MCF 10A (cell line): Measurements from ENCODE around the gene PRCD. TPM values are rescaled to one million over a fixed set of nuclear protein-coding genes. Genes with fewer than 3 reads are reported as not detected.

ENCODE experiments used
- BruUV-seq: library from RNA; stranded (reverse); fragments of 400-500 nt; replicated peaks from 2 replicates; lab custom pipeline; 2021; lab: Mats Ljungman, UMichigan
- CTCF ChIA-PET: fragments of 300-600 bp; sonication (Branson Sonifier 250); formaldehyde crosslinking; extraction: SDS; loops from one replicate; lab custom pipeline; 2021; ENCODE audit warnings: antibody characterized with exemption, inconsistent platforms; lab: Yijun Ruan, JAX
- POLR2A ChIA-PET: fragments of 300-600, 350-650 bp; sonication (Branson Sonifier 250); formaldehyde crosslinking; extraction: SDS; loops from one replicate; lab custom pipeline; 2020; ENCODE audit warnings: antibody characterized with exemption, inconsistent platforms; lab: Yijun Ruan, JAX
- DNase-seq: peaks from one replicate; pipeline ENCODE4 v3.0.0-alpha.2; 2018; ENCODE audit not compliant: unreplicated experiment
- H3K27ac Mint-ChIP-seq: one replicate; pipeline ENCODE4 v1.8.0; 2022; ENCODE audit warnings: mild to moderate bottlenecking, low read depth, mixed read lengths; ENCODE audit not compliant: unreplicated experiment
- H3K27me3 Mint-ChIP-seq: one replicate; pipeline ENCODE4 v1.8.0; 2022; ENCODE audit warnings: mixed read lengths; ENCODE audit not compliant: insufficient read depth, unreplicated experiment
- H3K36me3 Mint-ChIP-seq: one replicate; pipeline ENCODE4 v1.8.0; 2022; ENCODE audit warnings: mild to moderate bottlenecking, moderate library complexity, mixed read lengths; ENCODE audit not compliant: insufficient read depth, unreplicated experiment
- H3K4me1 Mint-ChIP-seq: one replicate; pipeline ENCODE4 v1.8.0; 2022; ENCODE audit warnings: mixed read lengths; ENCODE audit not compliant: insufficient read depth, unreplicated experiment
- H3K4me3 Mint-ChIP-seq: one replicate; pipeline ENCODE4 v1.8.0; 2022; ENCODE audit warnings: mild to moderate bottlenecking, moderate library complexity, mixed read lengths; ENCODE audit not compliant: unreplicated experiment
- H3K9me3 Mint-ChIP-seq: one replicate; pipeline ENCODE4 v1.8.0; 2022; ENCODE audit warnings: mixed read lengths; ENCODE audit not compliant: unreplicated experiment
- CTCF ChIP-seq: fragments of 200-600 bp; IDR thresholded peaks from one replicate; pipeline ENCODE4 v1.8.0; 2022; ENCODE audit warnings: antibody characterized with exemption, mild to moderate bottlenecking; ENCODE audit not compliant: unreplicated experiment
- intact Hi-C: fragments of 100-400 bp; cut with micrococcal nuclease; formaldehyde crosslinking; loops from 2 replicates; pipeline ENCODE4 v1.14.1; 2022
- total RNA-seq: library from RNA; stranded (reverse); gene quantifications from 2 replicates; pipeline ENCODE4 v1.2.3, GENCODE V29; 2022

PRCD gene
- total RNA-seq, 1 experiment from 2014 or later: not detected

DNA sequence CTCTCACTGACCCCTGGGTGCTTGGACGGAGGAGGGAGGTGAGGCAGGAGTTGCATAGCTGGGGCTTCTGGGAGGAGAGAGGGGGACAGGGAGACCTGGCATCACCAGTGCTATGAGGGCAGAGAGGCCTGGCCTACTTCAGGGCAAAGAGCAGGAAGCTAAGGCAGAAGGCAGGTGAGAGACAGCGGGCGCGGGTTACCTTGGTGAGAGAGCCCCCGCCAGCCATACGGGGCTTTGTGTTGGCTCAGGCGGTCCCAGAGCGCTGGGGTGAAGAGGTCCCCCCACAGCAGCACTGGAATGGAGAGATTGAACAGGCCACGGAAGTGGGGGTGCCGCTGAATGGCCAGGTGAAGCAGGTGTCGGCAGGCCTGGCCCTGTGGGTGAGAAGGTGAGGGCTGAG, 34.3 kb downstream of the PRCD start:
- no TSS peak for BruUV-seq
- no peak overlapping the region for H3K4me3 Mint-ChIP-seq
- peaks cover 8% of the 10 kb centered on the region for H3K4me1 Mint-ChIP-seq
- no peak for TF ChIP-seq CTCF
- ChIA-PET POLR2A (interaction anchor here (1.4 kb wide), 1 partner anchor 14 kb away, joined by 5 read pairs; no protein-coding TSS in a partner anchor), CTCF (no interaction called here)
- H3K27ac Mint-ChIP-seq: no peak overlapping the region
- H3K36me3 Mint-ChIP-seq: no peaks in the 10 kb centered on the region
- no peaks in the 10 kb centered on the region for H3K9me3 Mint-ChIP-seq
- H3K27me3 Mint-ChIP-seq: no peaks in the 10 kb centered on the region
- no peak for DNase-seq
- intact Hi-C loops: no loop called here

GRCh38 chr17:76575570-76575969, 35.7 kb downstream of the PRCD start:
- Mint-ChIP-seq H3K36me3 (no peaks in the 10 kb centered on the region), H3K27me3 (no peaks in the 10 kb centered on the region), H3K9me3 (no peaks in the 10 kb centered on the region), H3K27ac (no peak overlapping the region), H3K4me1 (peaks cover 8% of the 10 kb centered on the region), H3K4me3 (no peak overlapping the region)
- intact Hi-C loops: no loop called here
- no peak for TF ChIP-seq CTCF
- ChIA-PET POLR2A (interaction anchor here (0.6 to 1.2 kb wide), 2 partner anchors 10 to 15 kb away, joined by 3 to 4 read pairs; no protein-coding TSS in a partner anchor), CTCF (interaction anchor here (1.1 to 1.7 kb wide), 2 partner anchors 9 to 49 kb away, joined by 4 to 5 read pairs; no protein-coding TSS in a partner anchor)
- BruUV-seq: no TSS peak
- DNase-seq: no peak

DNA sequence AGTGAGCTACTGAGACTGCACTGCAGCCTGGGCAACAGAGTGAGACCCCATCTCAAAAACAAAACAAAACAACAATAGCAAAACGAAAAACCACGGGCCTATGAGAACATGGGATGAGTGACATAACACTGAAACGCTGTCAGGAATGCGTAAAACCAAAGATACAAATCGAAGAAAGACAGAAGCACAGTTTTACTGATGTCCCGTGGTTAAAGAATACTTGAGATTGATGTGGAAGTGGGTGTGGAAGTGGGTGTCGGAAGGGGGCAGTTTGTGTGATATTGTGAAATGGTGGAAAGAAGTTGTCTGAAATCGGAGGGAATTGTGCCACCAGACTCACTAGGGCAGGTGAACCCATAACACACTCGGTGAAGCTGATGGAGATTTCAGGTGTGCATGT, 36.3 kb downstream of the PRCD start:
- Mint-ChIP-seq H3K27me3 (no peaks in the 10 kb centered on the region), H3K9me3 (no peaks in the 10 kb centered on the region), H3K4me3 (no peak overlapping the region), H3K36me3 (no peaks in the 10 kb centered on the region), H3K27ac (no peak overlapping the region), H3K4me1 (peaks cover 8% of the 10 kb centered on the region)
- DNase-seq: no peak
- no TSS peak for BruUV-seq
- intact Hi-C loops: no loop called here
- ChIA-PET CTCF (interaction anchor here (1.7 kb wide), 1 partner anchor 10 kb away, joined by 4 read pairs; no protein-coding TSS in a partner anchor), POLR2A (interaction anchor here (0.6 to 2.9 kb wide), 4 partner anchors 10 to 18 kb away, joined by 3 to 24 read pairs (median 4); no protein-coding TSS in a partner anchor)
- no peak for TF ChIP-seq CTCF

GRCh38 chr17:76577876-76578275, 38.0 kb downstream of the PRCD start:
- Mint-ChIP-seq H3K27ac (no peak overlapping the region), H3K27me3 (no peaks in the 10 kb centered on the region), H3K4me3 (no peak overlapping the region), H3K4me1 (peaks cover 14% of the 10 kb centered on the region), H3K9me3 (no peaks in the 10 kb centered on the region), H3K36me3 (no peaks in the 10 kb centered on the region)
- intact Hi-C loops: no loop called here
- CTCF ChIA-PET: interaction anchor here (1.0 to 1.2 kb wide), 3 partner anchors 8 to 46 kb away, joined by 3 to 5 read pairs (median 4); no protein-coding TSS in a partner anchor
- POLR2A ChIA-PET: interaction anchor here (0.5 to 2.9 kb wide), 8 partner anchors 8 to 1539 kb away, joined by 3 to 24 read pairs (median 4); a partner anchor contains a TSS
- DNase-seq: no peak
- BruUV-seq: no TSS peak
- no peak for TF ChIP-seq CTCF
